Gastrocnemius medialis (tissue), 4 donors: ENCODE results near the gene KLHL29. TPM values are rescaled to one million over a fixed set of nuclear protein-coding genes. Genes with fewer than 3 reads are reported as not detected.

Experiments
- ATAC-seq, 2 donors: fragments of 150-250 bp; one replicate each; pipeline ENCODE4 v1.9.1; 2016
- DNase-seq, 2 donors: peaks; one replicate each; pipeline ENCODE4 v3.0.0-alpha.2; 2019
- H3K27ac ChIP-seq, 4 donors: fragments of 200-600 bp; sonication (generic); 1 replicate in 1 of 4; 2 replicates in 3 of 4; pipeline ENCODE4 v1.5.1; 2016 to 2018; ENCODE audit warnings: mild to moderate bottlenecking in 2 of 4, moderate library complexity in 1 of 4
- H3K27me3 ChIP-seq, 3 donors: fragments of 200-600 bp; sonication (generic) in 2 of 3; 1 replicate in 1 of 3; 2 replicates in 2 of 3; pipeline versions ENCODE4 v1.5.1 to v1.6.0; 2016 to 2019; ENCODE audit warnings: mild to moderate bottlenecking in 1 of 3, moderate library complexity in 1 of 3
- H3K36me3 ChIP-seq, 2 donors: fragments of 200-600 bp; sonication (generic) in 1 of 2; one replicate each; pipeline ENCODE4 v1.5.1; 2017 to 2018
- H3K4me1 ChIP-seq, 2 donors: fragments of 200-600 bp; sonication (generic) in 1 of 2; one replicate each; pipeline ENCODE4 v1.5.1; 2016 to 2017; ENCODE audit warnings: mild to moderate bottlenecking in 2 of 2
- H3K4me3 ChIP-seq, 4 donors: fragments of 200-600 bp; sonication (generic) in 3 of 4; 1 replicate in 1 of 4; 2 replicates in 3 of 4; pipeline ENCODE4 v1.5.1; 2016 to 2019; ENCODE audit warnings: mild to moderate bottlenecking in 2 of 4
- H3K9me3 ChIP-seq, 3 donors: fragments of 200-600 bp; sonication (generic) in 2 of 3; 1 replicate in 1 of 3; 2 replicates in 2 of 3; pipeline ENCODE4 v1.5.1; 2016 to 2019
- CTCF ChIP-seq, 5 experiments: fragments of 450-650 bp in 3 of 5; fragments of 200-600 bp in 2 of 5; sonication (generic) in 2 of 5; IDR thresholded peaks in 4 of 5; conservative IDR thresholded peaks in 1 of 5; 1 replicate in 4 of 5; 2 replicates in 1 of 5; pipeline ENCODE4 v1.5.1; 2016 to 2019; ENCODE audit warnings: antibody characterized with exemption in 5 of 5, mild to moderate bottlenecking in 3 of 5, moderate library complexity in 3 of 5
- POLR2A ChIP-seq, 2 donors: fragments of 450-650 bp; IDR thresholded peaks; one replicate each; pipeline ENCODE4 v1.6.1; 2017; ENCODE audit warnings: antibody characterized with exemption in 2 of 2, mild to moderate bottlenecking in 2 of 2, moderate library complexity in 2 of 2
- in situ Hi-C, 4 donors: fragments of 200-750 bp; cut with MboI; loops; one replicate each; pipeline versions ENCODE4 v1.15.0 to v1.8.0; 2017; ENCODE audit warnings: low sequenced_read_pairs in 4 of 4
- intact Hi-C: fragments of 100-400 bp; cut with DNase I; formaldehyde crosslinking; loops from one replicate; pipeline ENCODE4 v1.15.1; 2023; ENCODE audit warnings: low total_unique reads
- total RNA-seq, 4 donors: library from RNA; depleted of rRNA; stranded (reverse); fragments of >200 nt; gene quantifications; one replicate each; pipeline versions ENCODE4 v1.1.0 to v1.2.3, GENCODE V29; 2016

KLHL29 gene
- total RNA-seq, 4 donors from 2014 or later = 4.3 to 24.9 (median 8.7) TPM

- TF ChIP-seq POLR2A (IDR thresholded peaks at IDR 0.05) (no peak), CTCF (IDR thresholded peaks at IDR 0.05 in 4 of 5, conservative IDR thresholded peaks at IDR 0.05 in 1 of 5) (no peak)
- no peaks in the 10 kb centered on the region for H3K4me1 ChIP-seq
- H3K27me3 ChIP-seq = no peaks in the 10 kb centered on the region
- in situ Hi-C loops = no loop called here
- H3K9me3 ChIP-seq = no peaks in the 10 kb centered on the region
- DNase-seq (no peak), ATAC-seq (no peak)
- no peak overlapping the region for H3K27ac ChIP-seq
- intact Hi-C loops = loop anchor here (5.0 kb wide), 1 partner anchor 98 kb away; no protein-coding TSS in a partner anchor
- H3K36me3 ChIP-seq = no peaks in the 10 kb centered on the region
- H3K4me3 ChIP-seq = no peak overlapping the region
These were observed 80.0 kb downstream of the KLHL29 start for GRCh38 chr2:23464905-23465537.

GRCh38 chr2:23465936-23466335 lies 81.0 kb downstream of the KLHL29 start:
- in situ Hi-C loops = no loop called here
- ATAC-seq = no peak
- intact Hi-C loops = no loop called here
- Histone ChIP-seq H3K4me3 (no peak overlapping the region), H3K4me1 (no peaks in the 10 kb centered on the region), H3K27me3 (no peaks in the 10 kb centered on the region), H3K36me3 (no peaks in the 10 kb centered on the region), H3K9me3 (no peaks in the 10 kb centered on the region), H3K27ac (no peak overlapping the region)
- DNase-seq = no peak
- TF ChIP-seq POLR2A (IDR thresholded peaks at IDR 0.05) (no peak), CTCF (IDR thresholded peaks at IDR 0.05 in 4 of 5, conservative IDR thresholded peaks at IDR 0.05 in 1 of 5) (no peak)

GRCh38 chr2:23467618-23468017 lies 82.6 kb downstream of the KLHL29 start:
- no peak overlapping the region for H3K27ac ChIP-seq
- DNase-seq (no peak), ATAC-seq (no peak)
- no peak overlapping the region for H3K4me3 ChIP-seq
- TF ChIP-seq POLR2A (IDR thresholded peaks at IDR 0.05) (no peak), CTCF (IDR thresholded peaks at IDR 0.05 in 4 of 5, conservative IDR thresholded peaks at IDR 0.05 in 1 of 5) (no peak)
- H3K36me3 ChIP-seq = no peaks in the 10 kb centered on the region
- no peaks in the 10 kb centered on the region for H3K4me1 ChIP-seq
- in situ Hi-C loops = no loop called here
- no peaks in the 10 kb centered on the region for H3K9me3 ChIP-seq
- intact Hi-C loops = no loop called here
- H3K27me3 ChIP-seq = no peaks in the 10 kb centered on the region

GRCh38 chr2:23468474-23469141 lies 83.6 kb downstream of the KLHL29 start:
- no peak for ATAC-seq
- DNase-seq = no peak
- Histone ChIP-seq H3K27me3 (no peaks in the 10 kb centered on the region), H3K4me3 (no peak overlapping the region), H3K36me3 (no peaks in the 10 kb centered on the region), H3K9me3 (no peaks in the 10 kb centered on the region), H3K27ac (no peak overlapping the region), H3K4me1 (no peaks in the 10 kb centered on the region)
- TF ChIP-seq POLR2A (IDR thresholded peaks at IDR 0.05) (no peak), CTCF (IDR thresholded peaks at IDR 0.05 in 4 of 5, conservative IDR thresholded peaks at IDR 0.05 in 1 of 5) (no peak)
- intact Hi-C loops = no loop called here
- in situ Hi-C loops = no loop called here
